Frontal cortex (tissue), 4 donors: Measurements from ENCODE around the gene RASAL2. TPM values are rescaled to one million over a fixed set of nuclear protein-coding genes. Genes with fewer than 3 reads are reported as not detected.

Source experiments
- DNase-seq, 2 donors: peaks; one replicate each; pipeline ENCODE4 v3.0.0; 2012; ENCODE audit warnings: low spot score in 2 of 2
- FAIRE-seq: peaks from 2 replicates; lab custom pipeline; 2012; peaks lifted over from hg19 to GRCh38; lab: Jason Lieb, UNC
- total RNA-seq: library from RNA; depleted of rRNA; stranded (reverse); fragments of >200 nt; gene quantifications from one replicate; pipeline ENCODE4 v1.2.3, GENCODE V29; 2014
- donor health status: control.
- donor health status: control.
- donor health status: control.

RASAL2 gene
- total RNA-seq, 1 donor from 2014 or later = 28.9 TPM

DNA sequence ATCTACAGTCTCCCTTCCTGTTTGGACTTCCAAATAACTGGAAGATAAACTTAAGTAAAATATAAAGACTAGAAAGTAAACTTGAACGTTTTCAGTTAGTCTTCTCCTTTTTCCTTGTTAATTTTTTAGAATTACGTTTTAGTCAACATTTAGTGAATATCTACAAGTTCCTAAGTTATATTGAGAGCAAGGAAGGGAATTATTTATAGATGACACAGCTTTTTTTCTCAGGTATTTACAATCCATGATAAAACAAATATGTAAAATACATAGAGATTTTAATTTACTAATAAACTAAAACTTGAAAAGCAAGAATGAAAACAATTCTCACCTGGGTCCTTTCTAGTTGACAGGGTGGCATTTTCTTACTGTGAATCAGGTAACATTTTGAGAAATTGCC lies 313.3 kb downstream of the RASAL2 start:
- FAIRE-seq = no peak
- no peak for DNase-seq

DNA sequence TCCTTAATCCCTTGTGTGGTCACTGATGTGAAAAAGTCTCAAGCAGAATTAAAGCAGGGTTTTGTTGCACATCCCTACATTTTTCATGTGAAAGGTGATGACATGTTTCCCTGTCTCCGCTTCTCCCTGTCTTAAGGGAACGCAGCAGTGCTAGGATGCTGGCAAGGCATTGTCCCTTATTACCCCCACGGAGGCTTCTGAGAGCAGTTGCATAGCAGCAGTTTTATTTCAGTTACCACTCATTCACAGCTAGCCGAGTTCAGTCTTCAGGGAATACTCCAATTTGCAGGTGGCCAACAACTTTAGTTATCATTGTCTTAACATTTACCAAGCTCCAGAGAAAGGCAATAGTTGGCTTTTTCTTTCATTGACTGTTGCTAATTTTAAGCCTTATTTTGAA lies 313.8 kb downstream of the RASAL2 start:
- FAIRE-seq (no peak), DNase-seq (no peak)

DNA sequence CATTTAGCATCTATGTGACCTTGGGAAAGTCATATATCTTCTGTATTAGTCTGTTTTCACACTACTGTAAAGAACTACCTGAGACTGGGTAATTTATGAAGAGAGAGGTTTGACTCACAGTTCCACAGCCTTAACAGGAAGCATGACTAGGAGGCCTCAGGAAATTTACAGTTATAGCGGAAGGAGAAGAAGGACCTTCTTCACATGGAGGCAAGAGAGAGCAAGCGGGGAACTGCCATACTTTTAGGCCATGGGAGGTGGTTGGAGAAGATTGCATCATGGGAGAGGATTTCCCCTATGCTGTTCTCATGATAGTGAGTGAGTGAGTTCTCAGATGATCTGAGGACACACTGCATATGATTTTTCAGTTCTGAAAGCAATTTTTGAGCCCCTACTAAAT lies 315.0 kb downstream of the RASAL2 start:
- DNase-seq (no peak), FAIRE-seq (no peak)

DNA sequence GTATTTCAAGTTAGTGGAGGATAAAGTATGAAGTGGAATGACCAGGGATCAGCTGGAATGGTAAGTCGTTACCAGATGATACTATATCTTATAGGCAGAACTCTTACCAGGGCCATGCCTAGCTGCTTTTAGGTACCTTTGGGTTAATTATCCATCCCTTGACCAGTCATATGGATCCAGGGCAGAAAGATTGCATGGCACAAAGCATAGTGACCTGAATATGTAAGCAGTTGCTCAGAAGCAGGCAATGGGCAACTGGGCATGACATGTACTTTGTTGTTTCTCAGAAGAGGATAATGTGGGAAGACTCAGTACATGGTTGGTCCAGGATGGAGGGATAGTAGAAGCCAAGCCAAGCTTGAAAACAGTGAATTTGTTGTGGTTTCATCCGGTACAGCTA lies 315.6 kb downstream of the RASAL2 start:
- DNase-seq (no peak), FAIRE-seq (no peak)

DNA sequence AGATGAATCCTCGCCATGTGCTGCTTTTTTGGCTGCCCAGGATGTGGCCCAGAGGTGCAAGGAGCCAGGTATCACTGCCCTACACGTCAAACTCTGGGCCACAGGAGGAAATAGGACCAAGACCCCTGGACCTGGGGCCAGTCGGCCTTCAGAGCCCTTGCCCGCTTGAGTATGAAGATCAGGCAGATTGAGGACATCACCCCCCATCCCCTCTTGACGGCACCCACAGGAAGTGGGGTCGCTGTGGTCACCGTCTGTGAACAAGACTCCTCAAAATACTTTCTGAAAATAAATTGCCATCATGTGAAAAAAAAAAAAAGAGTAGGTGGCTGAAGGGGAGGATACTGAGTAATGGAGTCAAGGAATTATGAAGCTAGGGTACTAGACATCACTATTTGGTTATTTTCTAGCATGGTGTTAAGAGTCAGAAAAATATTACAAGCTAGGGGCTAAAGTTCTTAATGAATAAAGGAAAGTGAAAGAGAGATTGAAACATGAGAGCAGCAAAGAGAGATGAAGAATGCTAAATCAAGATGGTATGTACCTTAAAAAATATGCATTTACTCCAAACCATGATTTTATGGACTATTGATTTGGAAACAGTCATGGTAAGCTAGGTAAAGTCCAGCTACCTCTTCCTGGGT lies 318.0 kb downstream of the RASAL2 start:
- FAIRE-seq = no peak
- DNase-seq = no peak

DNA sequence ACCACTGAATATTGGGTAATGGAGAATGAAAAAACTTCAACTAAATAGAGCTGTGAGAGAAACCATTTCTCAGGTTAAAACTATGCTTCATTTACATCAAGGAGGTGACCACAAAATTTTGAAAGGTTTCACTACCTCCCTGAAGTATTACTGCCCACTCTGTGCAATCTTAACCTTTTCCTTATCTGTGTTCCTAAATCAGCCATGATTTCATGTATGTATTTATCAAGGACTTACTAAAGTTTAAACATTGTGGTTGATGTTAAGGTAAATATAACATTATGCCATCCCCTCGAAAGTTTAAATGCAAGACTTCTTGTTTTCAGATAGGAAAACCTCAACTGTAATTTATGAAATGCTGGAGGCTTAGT lies 318.5 kb downstream of the RASAL2 start:
- FAIRE-seq = no peak
- DNase-seq = no peak

DNA sequence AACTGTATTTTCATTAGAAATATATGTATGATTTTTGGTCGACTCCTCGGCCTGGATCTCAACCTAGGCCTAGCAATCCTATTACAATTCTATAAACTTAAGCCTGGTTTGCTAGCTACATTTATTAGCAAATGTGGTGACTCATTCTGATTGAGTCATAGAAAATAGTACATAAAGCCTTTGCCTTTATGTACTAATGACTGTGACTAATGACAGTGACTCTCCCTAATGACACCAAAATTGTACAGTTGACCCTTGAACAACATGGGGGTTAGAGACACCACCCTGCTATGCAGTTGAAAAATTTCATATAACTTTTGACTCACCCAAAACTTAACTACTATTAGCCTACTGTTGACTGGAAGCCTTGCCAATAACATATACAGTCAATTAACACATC lies 324.0 kb downstream of the RASAL2 start:
- DNase-seq = no peak
- FAIRE-seq = no peak

DNA sequence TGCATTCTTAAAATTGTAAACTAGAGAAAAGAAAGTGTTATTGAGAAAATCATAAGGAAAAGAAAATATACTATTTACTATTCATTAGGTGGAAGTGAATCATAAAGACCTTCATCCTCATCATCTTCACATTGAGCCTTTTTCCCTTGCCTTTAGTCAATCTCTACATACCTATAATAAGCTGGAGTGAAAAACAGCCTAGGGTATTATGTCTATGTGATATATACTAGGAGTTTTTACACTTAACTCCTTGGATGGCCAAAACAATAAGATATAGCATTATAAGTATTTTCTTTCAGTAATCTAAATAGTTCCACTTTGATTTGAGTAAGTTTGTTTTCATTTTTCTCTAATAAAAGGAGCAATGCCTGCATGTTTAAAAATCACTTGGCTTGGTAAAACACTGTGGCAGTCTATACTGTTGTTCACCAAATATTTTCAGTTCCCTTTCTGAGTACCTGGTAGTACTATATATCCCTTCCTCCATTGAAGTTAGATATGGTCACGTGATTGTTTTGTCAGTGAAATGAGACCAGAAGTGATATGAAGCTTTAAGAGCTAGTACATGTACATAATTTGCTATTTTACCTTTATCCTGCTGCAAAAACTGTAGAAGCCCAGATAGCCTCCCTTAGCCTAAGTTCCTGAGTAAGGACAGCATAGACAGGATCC lies 324.5 kb downstream of the RASAL2 start:
- FAIRE-seq (no peak), DNase-seq (no peak)

DNA sequence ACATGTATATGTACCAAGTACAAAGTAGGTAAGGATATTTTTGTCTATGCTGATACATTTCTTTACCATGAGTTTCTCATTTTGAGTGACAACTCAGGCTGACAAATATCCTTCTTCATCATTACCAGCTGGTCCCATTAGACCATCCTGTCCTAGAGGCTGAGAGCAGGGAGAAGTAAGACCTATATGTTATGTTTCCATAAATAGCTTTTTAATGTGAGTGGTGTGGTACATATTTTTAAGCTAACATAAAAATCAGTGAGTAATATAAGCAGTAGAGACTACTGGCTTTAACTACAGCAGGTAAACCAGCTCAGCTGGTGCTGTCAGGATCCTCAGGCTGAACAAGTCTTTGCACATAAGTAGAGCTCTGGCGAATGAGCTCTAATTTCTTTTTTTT lies 340.5 kb downstream of the RASAL2 start:
- FAIRE-seq = no peak
- no peak for DNase-seq

DNA sequence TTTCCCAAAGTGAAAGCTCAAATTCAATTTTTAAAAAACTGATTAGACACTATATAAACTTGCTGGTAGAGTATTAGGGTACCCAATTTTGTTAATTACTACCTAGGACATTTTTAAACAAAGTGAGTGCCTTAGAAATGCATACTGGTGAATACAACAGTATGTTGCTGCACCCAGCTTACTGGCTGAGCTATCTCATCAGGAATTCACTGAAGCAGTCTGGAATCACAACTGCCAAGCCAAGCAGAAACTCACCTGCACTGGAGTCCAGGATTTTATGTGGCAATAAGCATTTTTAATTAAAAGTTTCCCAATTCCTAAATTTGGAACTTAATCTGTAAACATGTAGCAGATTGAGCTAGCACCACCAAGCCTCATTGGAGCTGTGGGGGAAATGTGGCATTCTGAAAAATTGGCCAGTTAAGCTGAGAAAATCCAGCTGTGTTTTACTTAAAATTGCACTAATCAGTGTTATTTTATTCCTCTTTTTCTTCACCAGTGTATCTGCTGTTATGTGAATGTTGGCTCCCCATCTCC lies 341.1 kb downstream of the RASAL2 start:
- no peak for FAIRE-seq
- DNase-seq = no peak

DNA sequence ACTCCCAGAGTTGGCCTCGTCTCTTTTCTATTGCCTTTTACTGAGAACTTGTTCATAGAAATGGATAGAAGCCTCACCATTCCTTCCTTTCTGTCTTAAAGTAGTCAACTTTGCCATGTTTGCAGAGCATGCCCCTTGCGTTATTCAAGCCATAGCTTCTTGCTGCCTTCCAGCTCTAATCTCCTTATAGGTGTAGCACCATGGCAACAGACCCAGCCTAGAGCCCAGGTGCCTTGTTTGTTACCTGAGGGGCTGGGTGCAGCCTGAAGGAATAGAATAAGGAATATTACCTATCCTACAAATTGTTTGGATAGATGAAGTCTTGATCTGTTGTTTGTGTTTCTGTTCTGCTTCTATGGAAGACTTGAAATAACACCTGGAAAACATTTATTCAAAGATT lies 343.0 kb downstream of the RASAL2 start:
- no peak for DNase-seq
- FAIRE-seq = no peak

DNA sequence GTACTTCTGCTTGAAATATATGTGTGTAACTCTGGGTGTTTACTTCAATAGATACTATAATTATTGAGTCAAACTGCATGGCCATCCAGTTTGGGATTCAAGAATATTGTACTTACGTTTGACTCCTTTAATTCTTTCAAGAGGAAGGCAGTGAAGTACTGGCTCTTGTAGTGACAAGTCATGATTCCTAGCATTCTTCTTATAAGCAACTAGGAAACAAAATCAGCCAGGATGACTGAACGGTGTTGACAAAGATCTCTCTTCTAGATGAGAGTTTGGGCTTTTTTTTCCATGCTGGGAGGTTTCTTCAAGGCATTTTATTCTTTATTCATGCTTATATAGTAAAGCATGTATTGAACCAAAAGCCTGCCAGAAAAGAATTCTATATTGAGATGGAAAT lies 344.5 kb downstream of the RASAL2 start:
- FAIRE-seq (no peak), DNase-seq (no peak)

DNA sequence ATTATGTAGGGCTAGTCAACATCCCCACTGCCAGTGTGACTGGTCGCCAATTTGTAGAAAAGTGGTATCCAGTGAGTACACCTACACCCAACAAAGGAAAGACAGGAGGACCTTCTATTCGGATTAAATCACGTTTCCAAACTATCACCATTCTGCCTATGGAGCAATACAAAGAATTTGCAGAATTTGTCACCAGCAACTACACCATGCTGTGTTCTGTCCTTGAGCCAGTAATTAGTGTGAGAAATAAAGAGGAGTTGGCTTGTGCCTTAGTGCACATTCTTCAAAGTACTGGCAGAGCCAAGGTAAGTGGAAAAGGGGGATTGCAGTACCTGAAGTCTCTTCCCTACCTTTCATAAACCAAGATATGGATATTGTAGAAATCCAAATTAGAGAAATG lies 349.0 kb downstream of the RASAL2 start:
- DNase-seq = no peak
- FAIRE-seq = no peak

DNA sequence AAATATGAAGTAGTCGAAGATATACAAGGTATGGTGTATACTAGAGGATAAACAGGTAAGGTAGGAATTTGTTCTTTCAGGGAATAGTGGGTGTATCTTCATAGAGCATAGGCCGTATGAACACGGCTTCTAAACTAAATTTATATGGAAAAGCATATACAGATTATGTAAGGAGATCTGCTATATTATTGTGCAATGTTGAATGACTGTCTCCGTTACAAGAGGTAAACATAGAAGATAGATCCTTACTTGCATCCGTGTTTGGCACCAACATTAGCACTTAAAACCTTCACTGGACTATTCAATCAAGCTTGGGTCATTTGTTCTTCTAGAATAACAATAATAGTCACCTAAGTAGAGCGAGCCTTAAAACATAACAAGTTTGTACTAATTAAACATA lies 357.0 kb downstream of the RASAL2 start:
- DNase-seq (no peak), FAIRE-seq (no peak)

DNA sequence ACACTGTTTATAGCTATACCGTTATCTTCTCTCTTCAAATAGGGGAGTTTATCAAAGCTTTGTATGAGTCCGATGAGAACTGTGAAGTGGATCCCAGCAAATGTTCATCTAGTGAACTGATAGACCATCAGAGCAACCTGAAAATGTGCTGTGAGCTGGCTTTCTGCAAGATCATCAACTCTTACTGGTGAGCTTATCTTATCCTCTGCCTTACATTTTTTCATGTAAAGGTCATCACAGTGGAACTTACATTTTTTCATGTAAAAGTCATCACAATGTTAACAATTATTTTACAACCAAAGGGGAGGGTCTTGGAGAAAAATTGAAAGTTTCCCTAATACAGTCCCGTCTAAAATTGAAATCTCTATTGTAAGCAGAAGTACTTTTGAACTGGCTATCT lies 357.6 kb downstream of the RASAL2 start:
- no peak for FAIRE-seq
- DNase-seq = no peak

DNA sequence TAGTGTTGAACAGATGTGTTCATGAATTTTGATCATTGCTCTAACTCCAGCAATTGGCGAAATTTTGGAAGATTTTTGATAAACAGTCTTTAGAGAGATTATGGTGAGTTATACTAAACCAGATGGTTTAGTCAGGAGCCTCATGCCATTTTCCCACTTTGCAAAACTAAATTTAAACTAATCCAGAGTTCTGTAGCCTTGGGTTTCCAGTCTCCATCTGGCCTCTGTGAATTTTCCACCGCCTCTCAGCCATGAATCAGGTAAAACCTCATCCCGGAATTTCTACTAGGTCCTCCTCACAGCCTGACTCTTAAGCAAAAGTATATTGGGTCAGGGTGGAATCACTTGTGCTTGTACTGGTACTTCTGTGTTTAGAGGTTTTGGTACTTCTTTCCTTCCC lies 358.1 kb downstream of the RASAL2 start:
- no peak for FAIRE-seq
- DNase-seq = no peak

DNA sequence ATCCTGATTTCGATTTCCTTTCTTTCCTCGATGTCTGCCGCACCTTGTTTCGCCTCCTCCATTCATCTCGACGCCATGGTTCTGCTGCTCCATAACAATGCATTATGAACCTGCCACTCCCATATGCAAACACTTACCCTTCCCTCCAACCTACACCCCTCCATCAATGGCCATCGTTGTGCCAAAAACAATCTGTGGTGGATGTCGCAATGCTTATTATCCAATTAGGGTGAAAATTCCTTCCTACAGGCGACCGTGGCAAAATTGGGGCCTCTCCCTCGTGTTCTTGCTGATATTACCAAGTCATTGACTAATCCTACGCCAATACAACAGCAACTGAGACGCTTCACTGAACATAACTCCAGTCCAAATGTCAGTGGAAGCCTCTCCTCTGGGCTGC lies 362.6 kb downstream of the RASAL2 start:
- DNase-seq = no peak
- no peak for FAIRE-seq

DNA sequence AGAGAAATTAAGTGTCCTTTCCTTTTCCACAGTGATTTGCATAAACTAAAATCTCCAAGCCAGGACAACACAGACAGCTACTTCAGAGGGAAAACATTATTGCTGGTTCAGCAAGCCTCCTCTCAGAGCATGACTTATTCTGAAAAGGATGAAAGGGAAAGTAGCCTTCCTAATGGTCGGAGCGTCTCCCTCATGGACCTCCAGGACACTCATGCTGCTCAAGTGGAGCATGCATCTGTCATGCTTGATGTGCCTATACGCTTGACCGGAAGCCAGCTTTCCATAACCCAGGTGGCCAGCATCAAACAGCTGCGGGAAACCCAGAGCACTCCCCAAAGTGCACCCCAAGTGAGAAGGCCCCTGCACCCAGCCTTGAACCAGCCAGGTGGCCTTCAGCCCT lies 363.7 kb downstream of the RASAL2 start:
- DNase-seq (no peak), FAIRE-seq (no peak)

DNA sequence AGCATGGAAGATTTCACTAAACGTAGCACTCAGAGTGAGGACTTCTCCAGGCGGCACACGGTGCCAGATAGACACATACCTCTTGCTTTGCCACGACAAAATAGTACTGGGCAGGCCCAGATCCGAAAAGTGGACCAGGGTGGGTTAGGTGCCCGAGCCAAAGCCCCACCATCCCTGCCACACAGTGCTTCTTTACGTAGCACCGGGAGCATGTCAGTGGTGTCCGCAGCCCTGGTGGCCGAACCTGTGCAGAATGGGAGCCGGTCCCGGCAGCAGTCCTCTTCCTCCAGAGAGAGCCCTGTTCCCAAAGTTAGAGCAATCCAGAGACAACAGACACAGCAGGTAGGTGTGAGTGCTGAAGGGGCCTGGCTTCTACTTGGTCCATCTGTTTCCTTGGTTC lies 364.3 kb downstream of the RASAL2 start:
- DNase-seq = no peak
- no peak for FAIRE-seq

DNA sequence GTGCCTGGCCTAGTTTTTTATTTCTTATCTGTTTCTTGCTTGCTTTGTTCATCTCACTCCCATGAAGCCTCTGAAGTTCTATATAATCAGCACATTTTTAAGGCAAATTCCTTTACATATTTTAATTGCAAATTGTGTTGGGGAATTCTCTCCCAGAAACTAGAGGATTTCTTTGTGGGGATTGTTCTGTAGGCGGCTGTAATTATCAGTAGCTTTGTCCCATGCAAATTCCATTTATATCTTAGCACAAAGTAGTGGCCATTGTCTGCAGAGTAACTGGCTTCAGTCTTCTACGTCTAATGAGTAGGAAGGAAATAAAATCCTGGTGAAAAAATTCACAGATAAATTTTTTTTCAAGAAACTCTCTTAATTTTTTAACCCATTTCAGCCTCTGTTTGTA lies 367.2 kb downstream of the RASAL2 start:
- DNase-seq = no peak

DNA sequence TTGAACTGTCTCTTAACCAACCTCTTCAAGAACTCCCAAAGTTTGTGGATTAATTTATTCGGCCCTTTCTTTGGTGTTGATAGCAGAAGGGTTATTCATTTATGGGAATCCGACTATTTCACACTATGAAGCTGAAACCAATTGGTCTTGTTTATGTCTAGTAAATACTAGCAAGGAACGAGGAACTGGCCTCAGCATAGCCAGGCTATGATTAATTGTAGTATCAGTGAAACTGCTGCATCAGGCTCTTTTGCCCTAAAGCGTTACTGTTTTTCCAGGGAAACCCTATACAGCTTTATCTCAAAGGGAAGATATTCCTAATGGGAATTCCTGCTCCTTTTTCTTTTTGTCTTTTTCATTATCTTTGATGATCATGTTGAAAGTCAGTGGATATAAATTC lies 367.8 kb downstream of the RASAL2 start:
- DNase-seq (no peak), FAIRE-seq (no peak)

More for the DNA sequence above, 367.2 kb downstream of the RASAL2 start:
- FAIRE-seq = no peak

DNA sequence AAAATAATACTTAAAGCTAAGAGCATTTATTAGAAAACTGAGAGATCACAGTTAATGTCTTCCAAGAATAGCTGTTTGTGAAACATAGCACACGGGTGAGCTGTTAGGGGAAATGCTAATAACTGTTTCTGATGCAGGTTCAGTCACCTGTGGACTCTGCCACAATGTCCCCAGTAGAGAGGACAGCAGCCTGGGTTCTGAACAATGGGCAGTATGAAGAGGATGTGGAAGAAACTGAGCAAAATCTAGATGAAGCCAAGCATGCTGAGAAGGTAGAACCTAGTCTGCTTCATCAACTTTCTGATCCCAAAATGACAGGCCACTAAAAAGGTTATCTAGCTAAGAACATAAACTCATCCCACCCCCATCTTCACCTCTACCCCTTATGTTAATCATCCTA lies 370.2 kb downstream of the RASAL2 start:
- DNase-seq (no peak), FAIRE-seq (no peak)
